Measurements from ENCODE around the gene SPEN.
"Not testable (repeated sequence)": the region's sequence is repeated elsewhere in the genome, so short reads cannot be mapped to it uniquely, and the experiment has no call there.

Gene SPEN

GRCh38 chr1:15847100-15847892 is at the start of gene SPEN:
SPEN (plus strand) TSS chr1:15847707; CDS start chr1:15848068, 361 bp downstream.
- no peaks in the 10 kb centered on the region for H3K27me3 Mint-ChIP-seq (ENCODE audit: low read depth)
- peak; percentile 99 for DNase-seq (ENCODE audit: low spot score)
- H3K36me3 Mint-ChIP-seq (ENCODE audit: low read depth), result peaks cover 18% of the 10 kb centered on the region
- H3K27ac Mint-ChIP-seq, result peak within 1 kb of the TSS; percentile 96
- no peaks in the 10 kb centered on the region for H3K9me3 Mint-ChIP-seq
- H3K4me3 Mint-ChIP-seq, result peak within 1 kb of the TSS; percentile 95
- peaks cover 48% of the 10 kb centered on the region for H3K4me1 Mint-ChIP-seq (ENCODE audit: low read depth)

- peak; percentile 7 for DNase-seq (ENCODE audit: low spot score)
- H3K27me3 Mint-ChIP-seq (ENCODE audit: low read depth), result peaks cover 3% of the 10 kb centered on the region
- H3K27ac Mint-ChIP-seq, result no peak overlapping the region
- H3K4me3 Mint-ChIP-seq, result no peak overlapping the region
- H3K4me1 Mint-ChIP-seq (ENCODE audit: low read depth), result peaks cover 2% of the 10 kb centered on the region
- H3K36me3 Mint-ChIP-seq (ENCODE audit: low read depth), result no peaks in the 10 kb centered on the region
- no peaks in the 10 kb centered on the region for H3K9me3 Mint-ChIP-seq
These were observed 48.3 kb upstream of the SPEN start for GRCh38 chr1:15799004-15799867.

GRCh38 chr1:15799928-15800835 is 47.3 kb upstream of the SPEN start:
- Mint-ChIP-seq H3K4me1 (ENCODE audit: low read depth) (peaks cover 2% of the 10 kb centered on the region), H3K4me3 (no peak overlapping the region), H3K9me3 (no peaks in the 10 kb centered on the region), H3K27ac (no peak overlapping the region), H3K36me3 (ENCODE audit: low read depth) (no peaks in the 10 kb centered on the region), H3K27me3 (ENCODE audit: low read depth) (peaks cover 3% of the 10 kb centered on the region)
- DNase-seq (ENCODE audit: low spot score), result no peak

- DNase-seq (ENCODE audit: low spot score), result no peak
- Mint-ChIP-seq H3K4me1 (ENCODE audit: low read depth) (peaks cover 2% of the 10 kb centered on the region), H3K36me3 (ENCODE audit: low read depth) (no peaks in the 10 kb centered on the region), H3K4me3 (no peak overlapping the region), H3K9me3 (no peaks in the 10 kb centered on the region), H3K27me3 (ENCODE audit: low read depth) (peaks cover 3% of the 10 kb centered on the region), H3K27ac (no peak overlapping the region)
These were observed 45.1 kb upstream of the SPEN start for GRCh38 chr1:15802234-15802965.

GRCh38 chr1:15803380-15803779 is 44.1 kb upstream of the SPEN start:
- Mint-ChIP-seq H3K27me3 (ENCODE audit: low read depth) (peaks cover 3% of the 10 kb centered on the region), H3K36me3 (ENCODE audit: low read depth) (no peaks in the 10 kb centered on the region), H3K9me3 (no peaks in the 10 kb centered on the region), H3K4me1 (ENCODE audit: low read depth) (peaks cover 2% of the 10 kb centered on the region), H3K4me3 (no peak overlapping the region), H3K27ac (no peak overlapping the region)
- DNase-seq (ENCODE audit: low spot score), result no peak

- Mint-ChIP-seq H3K4me1 (ENCODE audit: low read depth) (peaks cover 2% of the 10 kb centered on the region), H3K9me3 (no peaks in the 10 kb centered on the region), H3K27ac (no peak overlapping the region), H3K27me3 (ENCODE audit: low read depth) (peaks cover 3% of the 10 kb centered on the region), H3K4me3 (no peak overlapping the region), H3K36me3 (ENCODE audit: low read depth) (no peaks in the 10 kb centered on the region)
- DNase-seq (ENCODE audit: low spot score), result no peak
These were observed 43.4 kb upstream of the SPEN start for GRCh38 chr1:15804060-15804459.

- Mint-ChIP-seq H3K27me3 (ENCODE audit: low read depth) (peaks cover 3% of the 10 kb centered on the region), H3K4me1 (ENCODE audit: low read depth) (peaks cover 2% of the 10 kb centered on the region), H3K36me3 (ENCODE audit: low read depth) (no peaks in the 10 kb centered on the region), H3K27ac (no peak overlapping the region), H3K9me3 (no peaks in the 10 kb centered on the region), H3K4me3 (no peak overlapping the region)
- no peak for DNase-seq (ENCODE audit: low spot score)
These were observed 40.4 kb upstream of the SPEN start for GRCh38 chr1:15807121-15807520.

GRCh38 chr1:15807549-15807948 is 40.0 kb upstream of the SPEN start, which contains the start of gene UQCRHL:
UQCRHL (minus strand) TSS chr1:15807649; CDS start chr1:15807649, 0 bp downstream.
- DNase-seq (ENCODE audit: low spot score), result not testable (repeated sequence)

GRCh38 chr1:15808955-15809354 is 38.6 kb upstream of the SPEN start:
- Mint-ChIP-seq H3K4me3 (no peak overlapping the region), H3K36me3 (ENCODE audit: low read depth) (no peaks in the 10 kb centered on the region), H3K27ac (no peak overlapping the region), H3K9me3 (no peaks in the 10 kb centered on the region), H3K4me1 (ENCODE audit: low read depth) (no peaks in the 10 kb centered on the region), H3K27me3 (ENCODE audit: low read depth) (no peaks in the 10 kb centered on the region)
- DNase-seq (ENCODE audit: low spot score), result no peak

More at GRCh38 chr1:15807549-15807948, 40.0 kb upstream of the SPEN start, which contains the start of gene UQCRHL:
- not testable (repeated sequence) for H3K27me3 Mint-ChIP-seq (ENCODE audit: low read depth); H3K4me1 Mint-ChIP-seq (ENCODE audit: low read depth); H3K9me3 Mint-ChIP-seq; H3K4me3 Mint-ChIP-seq; H3K36me3 Mint-ChIP-seq (ENCODE audit: low read depth); H3K27ac Mint-ChIP-seq

GRCh38 chr1:15810073-15810472 is 37.4 kb upstream of the SPEN start:
- H3K4me1 Mint-ChIP-seq (ENCODE audit: low read depth), result no peaks in the 10 kb centered on the region
- H3K9me3 Mint-ChIP-seq, result no peaks in the 10 kb centered on the region
- DNase-seq (ENCODE audit: low spot score), result no peak
- no peaks in the 10 kb centered on the region for H3K27me3 Mint-ChIP-seq (ENCODE audit: low read depth)
- H3K36me3 Mint-ChIP-seq (ENCODE audit: low read depth), result no peaks in the 10 kb centered on the region
- H3K27ac Mint-ChIP-seq, result no peak overlapping the region
- H3K4me3 Mint-ChIP-seq, result no peak overlapping the region

GRCh38 chr1:15816674-15817073 is 30.8 kb upstream of the SPEN start:
- H3K4me3 Mint-ChIP-seq, result no peak overlapping the region
- DNase-seq (ENCODE audit: low spot score), result no peak
- no peaks in the 10 kb centered on the region for H3K9me3 Mint-ChIP-seq
- peaks cover 6% of the 10 kb centered on the region for H3K4me1 Mint-ChIP-seq (ENCODE audit: low read depth)
- H3K27me3 Mint-ChIP-seq (ENCODE audit: low read depth), result no peaks in the 10 kb centered on the region
- H3K27ac Mint-ChIP-seq, result no peak overlapping the region
- H3K36me3 Mint-ChIP-seq (ENCODE audit: low read depth), result no peaks in the 10 kb centered on the region

GRCh38 chr1:15820478-15820877 is 27.0 kb upstream of the SPEN start:
- Mint-ChIP-seq H3K27ac (no peak overlapping the region), H3K4me1 (ENCODE audit: low read depth) (peaks cover 6% of the 10 kb centered on the region), H3K36me3 (ENCODE audit: low read depth) (no peaks in the 10 kb centered on the region), H3K4me3 (no peak overlapping the region), H3K27me3 (ENCODE audit: low read depth) (no peaks in the 10 kb centered on the region), H3K9me3 (no peaks in the 10 kb centered on the region)
- no peak for DNase-seq (ENCODE audit: low spot score)

- Mint-ChIP-seq H3K9me3 (no peaks in the 10 kb centered on the region), H3K36me3 (ENCODE audit: low read depth) (no peaks in the 10 kb centered on the region), H3K4me1 (ENCODE audit: low read depth) (peaks cover 12% of the 10 kb centered on the region), H3K4me3 (no peak overlapping the region), H3K27me3 (ENCODE audit: low read depth) (no peaks in the 10 kb centered on the region), H3K27ac (no peak overlapping the region)
- no peak for DNase-seq (ENCODE audit: low spot score)
These were observed 21.7 kb upstream of the SPEN start for GRCh38 chr1:15825800-15826199.

Data from T-helper 2 cell treated with Interferon-gamma antibody and Interleukin-4, amounts not matched to agents 5 μg/mL and 100 μg/mL, for 36 hours (primary cell).